Nephron (organoid): ENCODE data around the gene ZC3H18.

ENCODE experiments used
- H3K27ac Mint-ChIP-seq, 3 experiments: 2 replicates each; pipeline ENCODE4 v1.8.0; 2020; ENCODE audit warnings: mixed read lengths in 3 of 3, mild to moderate bottlenecking in 2 of 3, moderate library complexity in 1 of 3
- H3K27me3 Mint-ChIP-seq: 2 replicates; pipeline ENCODE4 v1.8.0; 2021; ENCODE audit warnings: low read depth, mild to moderate bottlenecking, moderate library complexity, mixed read lengths
- H3K36me3 Mint-ChIP-seq: 2 replicates; pipeline ENCODE4 v1.8.0; 2020; ENCODE audit warnings: low read depth, mixed read lengths
- H3K4me1 Mint-ChIP-seq: 2 replicates; pipeline ENCODE4 v1.8.0; 2020; ENCODE audit warnings: mixed read lengths
- H3K4me3 Mint-ChIP-seq, 3 experiments: 2 replicates each; pipeline ENCODE4 v1.8.0; 2020; ENCODE audit warnings: mild to moderate bottlenecking in 3 of 3, mixed read lengths in 3 of 3, moderate library complexity in 2 of 3
- H3K9me3 Mint-ChIP-seq: 2 replicates; pipeline ENCODE4 v1.8.0; 2020; ENCODE audit warnings: mixed read lengths
- CTCF ChIP-seq, 3 experiments: fragments of 200-600 bp; sonication (generic); IDR thresholded peaks; one replicate each; pipeline ENCODE4 v1.5.0; 2021; ENCODE audit warnings: antibody characterized with exemption in 3 of 3; ENCODE audit not compliant: unreplicated experiment in 3 of 3

Gene ZC3H18

DNA sequence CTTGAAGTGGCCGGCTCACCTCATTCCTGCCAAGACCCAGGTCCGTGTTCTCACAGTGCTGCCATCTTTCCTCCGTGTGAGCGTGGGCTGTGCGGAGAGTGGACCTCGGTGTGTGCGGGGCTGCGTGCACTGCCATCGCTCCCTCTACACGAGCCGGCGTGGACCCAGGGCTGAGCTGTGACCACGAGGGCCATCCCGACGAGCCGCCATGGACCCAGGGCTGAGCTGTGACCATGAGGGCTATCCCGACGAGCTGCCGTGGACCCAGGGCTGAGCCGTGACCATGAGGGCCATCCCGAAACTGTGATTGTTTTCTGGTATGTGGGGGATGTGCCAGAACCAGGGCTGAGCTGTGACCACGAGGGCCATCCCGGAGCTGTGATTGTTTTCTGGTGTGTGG is 101.6 kb downstream of the ZC3H18 start:
- Mint-ChIP-seq H3K4me1 (peaks cover 21% of the 10 kb centered on the region), H3K9me3 (no peaks in the 10 kb centered on the region), H3K27ac (no peak overlapping the region), H3K4me3 (no peak overlapping the region), H3K36me3 (peaks cover 4% of the 10 kb centered on the region), H3K27me3 (peaks cover 4% of the 10 kb centered on the region)
- no peak for TF ChIP-seq CTCF (IDR thresholded peaks at IDR 0.05; ENCODE audit: unreplicated experiment in 3 of 3)

GRCh38 chr16:88672776-88673175 is 102.6 kb downstream of the ZC3H18 start:
- Mint-ChIP-seq H3K27me3 (peaks cover 4% of the 10 kb centered on the region), H3K4me3 (no peak overlapping the region), H3K27ac (no peak overlapping the region), H3K4me1 (peaks cover 13% of the 10 kb centered on the region), H3K9me3 (no peaks in the 10 kb centered on the region), H3K36me3 (peaks cover 4% of the 10 kb centered on the region)
- peak in 2 of 3 experiments; percentile 16 to 23 for TF ChIP-seq CTCF (IDR thresholded peaks at IDR 0.05; ENCODE audit: unreplicated experiment in 3 of 3)

DNA sequence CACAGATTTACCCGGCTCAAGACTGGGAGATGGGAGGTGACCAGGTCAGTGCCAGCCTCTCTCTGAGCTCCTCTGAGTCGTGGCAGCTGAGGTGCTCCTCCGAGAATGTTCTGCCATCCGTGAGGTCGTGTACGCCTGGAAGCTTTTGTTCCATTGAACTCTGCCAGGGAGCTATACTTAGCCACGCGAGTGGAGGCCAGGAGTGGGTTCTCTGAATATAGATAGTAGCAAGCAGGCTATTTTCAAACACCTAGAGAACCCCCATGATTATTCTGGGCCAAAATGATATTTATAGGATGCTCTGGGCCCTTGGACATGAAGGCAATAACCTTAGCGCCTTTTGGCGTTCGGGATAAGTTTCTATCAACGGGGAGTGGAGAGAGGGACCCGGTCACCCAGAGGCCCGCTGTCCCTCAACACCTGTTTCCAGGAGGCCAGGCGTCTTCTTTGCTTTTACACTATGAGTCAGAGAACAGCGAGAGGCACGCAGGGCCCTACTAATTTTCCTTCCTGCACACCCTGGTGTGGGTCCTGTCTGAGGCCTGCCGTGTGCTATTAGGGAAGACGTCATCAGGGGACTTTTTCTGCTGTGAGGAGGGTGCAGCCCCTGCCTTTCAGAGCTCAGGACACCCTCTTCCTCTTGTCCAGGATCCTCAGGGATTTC is 103.6 kb downstream of the ZC3H18 start:
- Mint-ChIP-seq H3K4me3 (peak overlapping the region in 1 of 3 experiments; percentile 11), H3K9me3 (no peaks in the 10 kb centered on the region), H3K27me3 (no peaks in the 10 kb centered on the region), H3K4me1 (peaks cover 13% of the 10 kb centered on the region), H3K36me3 (peaks cover under 1% of the 10 kb centered on the region), H3K27ac (no peak overlapping the region)
- no peak for TF ChIP-seq CTCF (IDR thresholded peaks at IDR 0.05; ENCODE audit: unreplicated experiment in 3 of 3)

DNA sequence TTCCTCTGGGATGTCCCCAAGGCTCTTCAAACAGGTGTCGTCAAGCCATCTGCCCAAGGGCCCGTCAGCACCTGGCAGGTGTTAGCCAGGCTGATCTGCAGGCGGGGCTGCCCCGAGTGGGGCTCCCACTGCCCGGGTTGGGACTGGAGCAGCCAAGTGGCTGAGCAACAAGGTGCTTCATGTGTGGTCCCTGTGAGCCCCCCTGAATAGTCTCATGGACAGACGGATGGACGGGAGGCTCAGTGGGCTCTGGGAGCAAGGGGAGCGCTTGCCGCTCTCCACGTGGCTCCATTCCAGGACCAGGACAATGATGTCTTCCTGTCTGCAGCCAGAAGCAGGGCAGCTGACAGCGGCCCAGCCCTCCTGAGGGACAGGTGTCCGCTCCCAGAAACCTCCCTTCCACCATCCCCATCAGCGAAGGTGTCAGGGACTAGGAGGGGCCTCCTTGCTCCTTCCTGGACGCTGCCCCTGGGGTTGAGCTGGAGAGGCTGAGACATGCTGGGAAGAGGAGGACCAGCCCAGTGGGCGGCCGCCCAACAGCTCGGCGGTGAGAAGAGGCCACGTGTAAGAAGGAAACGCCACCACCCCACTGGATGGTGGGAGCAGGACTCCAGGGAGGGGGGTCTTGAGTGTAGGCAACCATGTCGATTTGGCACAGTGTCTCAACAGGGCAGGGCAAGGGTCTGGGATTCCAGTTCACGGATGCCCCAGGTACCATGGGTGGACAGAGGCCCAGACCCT is 106.5 kb downstream of the ZC3H18 start:
- Mint-ChIP-seq H3K27ac (no peak overlapping the region), H3K27me3 (peaks cover 5% of the 10 kb centered on the region), H3K4me1 (peaks cover 13% of the 10 kb centered on the region), H3K36me3 (no peaks in the 10 kb centered on the region), H3K4me3 (no peak overlapping the region), H3K9me3 (no peaks in the 10 kb centered on the region)
- TF ChIP-seq CTCF (IDR thresholded peaks at IDR 0.05; ENCODE audit: unreplicated experiment in 3 of 3), result no peak

DNA sequence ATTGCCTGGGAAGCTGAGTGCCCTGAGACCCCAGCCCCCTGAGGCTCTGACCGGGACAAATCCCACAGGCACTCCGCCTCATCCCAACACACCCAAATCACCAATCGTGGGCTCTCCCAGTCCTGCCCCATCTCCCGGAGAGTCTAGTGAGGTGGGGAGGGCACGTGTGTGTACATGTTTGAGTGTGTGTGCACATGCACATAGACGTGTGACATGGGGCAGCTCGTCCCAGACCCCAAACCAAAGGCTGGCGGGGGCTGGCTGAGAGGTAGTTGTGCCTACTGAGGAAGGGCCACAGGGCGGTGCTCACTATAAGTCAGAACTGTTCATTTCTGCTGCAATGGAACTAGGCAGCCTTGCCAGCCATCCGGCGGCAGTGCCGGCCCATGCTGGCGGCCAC is 107.5 kb downstream of the ZC3H18 start:
- Mint-ChIP-seq H3K36me3 (no peaks in the 10 kb centered on the region), H3K4me3 (no peak overlapping the region), H3K27ac (no peak overlapping the region), H3K9me3 (no peaks in the 10 kb centered on the region), H3K27me3 (peaks cover 15% of the 10 kb centered on the region), H3K4me1 (peaks cover 13% of the 10 kb centered on the region)
- TF ChIP-seq CTCF (IDR thresholded peaks at IDR 0.05; ENCODE audit: unreplicated experiment in 3 of 3), result no peak
